Measurements from ENCODE around the gene OPTN.
"Not testable (repeated sequence)": the region's sequence is repeated elsewhere in the genome, so short reads cannot be mapped to it uniquely, and the experiment has no call there.

The OPTN gene

DNA sequence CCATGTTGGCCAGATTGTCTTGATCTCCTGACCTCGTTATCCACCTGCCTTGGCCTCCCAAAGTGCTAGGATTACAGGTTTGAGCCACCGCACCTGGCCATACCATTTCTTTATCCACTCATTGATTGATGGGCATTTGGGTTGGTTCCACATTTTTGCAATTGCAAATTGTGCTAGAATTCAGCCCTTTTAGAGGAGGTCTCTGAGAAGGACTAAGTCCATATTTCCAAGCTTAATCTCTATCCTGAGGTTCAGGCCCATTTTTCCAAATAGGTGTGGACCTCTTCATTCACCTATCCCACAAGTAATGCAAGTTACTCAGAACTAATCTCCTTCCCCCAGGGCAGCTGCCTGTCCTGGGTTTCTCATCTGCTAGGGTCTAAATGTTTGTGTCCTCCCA is 9.7 kb upstream of the OPTN start:
- DNase-seq (ENCODE audit: low read depth): no peak

DNA sequence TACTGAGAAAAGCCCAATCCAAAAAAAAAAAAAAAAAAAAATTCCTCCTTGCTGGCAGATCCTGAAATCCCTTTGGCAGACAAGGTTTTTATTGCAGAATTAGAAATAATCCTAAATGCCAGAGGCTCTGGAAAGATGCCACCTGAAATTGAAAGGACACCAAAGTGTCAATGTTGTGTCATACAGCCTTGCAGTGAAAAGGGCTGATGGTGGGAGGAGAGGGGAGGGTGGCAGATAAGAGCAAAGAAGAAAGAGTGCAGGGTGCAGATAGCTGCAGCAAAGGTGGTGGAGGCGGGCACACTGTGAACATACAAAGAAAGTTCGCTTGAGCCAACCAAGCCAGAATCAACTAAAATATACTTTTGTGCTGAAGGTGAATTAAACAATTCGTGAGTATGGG is 8.2 kb upstream of the OPTN start:
- no peak for DNase-seq (ENCODE audit: low read depth)

DNA sequence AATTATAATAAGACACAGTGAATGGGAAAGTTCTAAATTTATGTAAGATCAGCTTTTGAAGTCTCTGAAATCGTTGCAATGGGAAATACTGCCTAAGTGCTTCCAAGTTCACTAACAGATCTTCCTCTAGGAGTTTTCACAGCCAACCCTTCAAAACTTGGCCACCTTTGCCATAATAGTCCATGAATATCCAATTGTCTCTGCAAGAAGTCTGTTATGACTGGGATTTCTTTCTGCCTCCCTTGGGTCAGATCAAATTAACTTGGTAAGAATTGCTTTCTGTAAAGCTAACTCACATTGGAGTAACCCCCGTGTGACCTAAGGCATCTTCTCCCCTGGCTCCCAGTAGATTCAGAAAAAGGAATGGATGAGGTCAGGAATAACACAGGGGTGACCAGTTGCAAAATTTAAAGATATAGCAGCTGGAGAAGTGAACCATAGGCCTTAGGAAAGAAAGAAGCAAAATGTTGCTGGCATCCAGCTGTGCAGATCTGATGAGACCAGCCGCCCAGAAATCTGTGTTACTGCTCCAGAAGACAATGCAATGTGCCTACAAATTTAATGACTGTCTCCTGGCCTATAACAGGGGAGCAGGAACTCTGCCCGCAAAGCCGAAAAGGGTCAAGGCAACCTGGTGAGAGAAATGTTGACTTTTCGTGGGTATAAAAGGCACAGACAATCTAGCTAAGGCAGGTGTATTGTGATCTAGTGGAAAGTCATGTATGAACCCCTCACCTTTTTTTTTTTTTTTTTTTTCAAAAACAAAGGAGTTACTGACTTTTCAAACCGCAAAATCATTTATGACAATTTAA is 7.5 kb upstream of the OPTN start:
- DNase-seq (ENCODE audit: low read depth): no peak

DNA sequence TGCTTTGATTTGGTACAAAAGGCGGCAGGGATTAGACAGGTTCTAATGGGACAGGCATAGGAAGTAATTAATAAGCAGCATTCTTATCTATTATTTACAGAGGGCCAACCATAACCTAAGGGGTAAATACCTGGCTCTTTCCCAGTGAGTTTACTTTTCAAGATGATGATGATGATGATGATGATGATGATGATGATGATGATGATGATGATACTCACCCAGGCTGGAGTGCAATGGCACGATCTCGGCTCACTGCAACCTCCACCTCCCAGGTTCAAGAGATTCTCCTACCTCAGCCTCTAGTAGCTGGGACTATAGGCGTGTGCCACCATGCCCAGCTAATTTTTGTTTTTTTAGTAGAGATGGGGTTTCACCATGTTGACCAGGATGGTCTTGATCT is 5.9 kb upstream of the OPTN start:
- not testable (repeated sequence) for DNase-seq (ENCODE audit: low read depth)

DNA sequence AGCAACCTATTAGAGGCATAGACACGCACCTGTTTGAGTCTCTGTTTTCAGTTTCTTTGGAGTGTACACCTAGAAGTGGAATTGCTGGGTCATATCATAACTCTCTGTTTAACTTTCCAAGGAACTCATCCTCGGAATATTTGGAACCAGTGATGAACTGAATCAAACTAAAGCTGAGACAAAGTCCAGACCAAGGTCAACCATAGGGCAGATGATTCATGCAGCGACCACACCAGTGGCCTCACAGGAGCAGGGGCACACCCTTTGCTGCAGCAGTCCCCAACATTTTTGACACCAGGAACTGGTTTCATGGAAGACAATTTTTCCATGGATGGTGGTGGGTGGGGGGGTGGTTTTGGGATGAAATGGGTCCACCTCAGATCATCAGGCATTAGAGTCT is 4.9 kb upstream of the OPTN start:
- no peak for DNase-seq (ENCODE audit: low read depth)

DNA sequence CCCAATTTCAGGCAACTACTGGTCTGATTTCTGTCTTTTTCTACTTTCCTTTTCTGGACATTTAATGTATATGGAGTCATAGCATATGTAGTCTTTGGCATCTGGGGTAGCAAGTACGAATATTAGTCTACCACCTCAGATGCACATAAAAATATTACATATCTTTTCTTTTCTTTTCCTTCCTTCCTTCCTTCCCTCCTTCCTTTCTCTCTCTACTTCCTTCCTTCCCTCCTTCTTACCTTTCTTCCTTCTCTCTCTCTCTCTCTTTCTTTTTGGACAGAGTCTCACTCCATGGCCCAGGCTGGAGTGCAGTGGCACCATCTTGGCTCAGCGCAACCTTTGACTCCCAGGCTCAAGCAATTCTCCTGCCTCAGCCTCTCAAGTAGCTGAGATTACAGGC is 4.0 kb upstream of the OPTN start:
- DNase-seq (ENCODE audit: low read depth): no peak

DNA sequence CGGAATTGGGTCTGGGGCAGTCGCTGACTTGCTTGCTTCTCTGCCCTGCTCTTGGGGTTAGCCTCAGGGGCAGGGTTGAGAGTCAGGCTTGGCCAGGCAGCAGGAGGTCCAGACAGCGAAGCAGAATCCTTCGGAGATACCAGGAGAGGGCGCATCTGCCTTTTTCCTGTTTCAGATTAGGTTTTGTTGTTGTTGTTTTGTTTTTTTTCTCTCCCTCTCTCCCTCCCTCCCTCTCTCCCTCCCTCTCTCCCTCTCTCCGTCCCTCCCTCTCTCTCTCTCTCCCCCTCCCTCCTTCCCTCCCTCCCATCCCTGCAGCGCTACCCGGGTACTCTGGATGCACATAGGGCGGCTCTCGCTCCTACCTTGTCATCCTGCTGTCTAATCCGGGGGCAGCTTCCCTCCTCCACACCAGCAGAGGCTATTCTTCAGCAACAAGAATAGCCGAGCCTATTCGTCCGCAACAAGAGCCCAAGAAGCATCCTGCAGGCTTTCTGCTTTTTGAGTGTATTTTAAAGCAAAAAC is 758 bp upstream of the OPTN start:
- no peak for DNase-seq (ENCODE audit: low read depth)

DNA sequence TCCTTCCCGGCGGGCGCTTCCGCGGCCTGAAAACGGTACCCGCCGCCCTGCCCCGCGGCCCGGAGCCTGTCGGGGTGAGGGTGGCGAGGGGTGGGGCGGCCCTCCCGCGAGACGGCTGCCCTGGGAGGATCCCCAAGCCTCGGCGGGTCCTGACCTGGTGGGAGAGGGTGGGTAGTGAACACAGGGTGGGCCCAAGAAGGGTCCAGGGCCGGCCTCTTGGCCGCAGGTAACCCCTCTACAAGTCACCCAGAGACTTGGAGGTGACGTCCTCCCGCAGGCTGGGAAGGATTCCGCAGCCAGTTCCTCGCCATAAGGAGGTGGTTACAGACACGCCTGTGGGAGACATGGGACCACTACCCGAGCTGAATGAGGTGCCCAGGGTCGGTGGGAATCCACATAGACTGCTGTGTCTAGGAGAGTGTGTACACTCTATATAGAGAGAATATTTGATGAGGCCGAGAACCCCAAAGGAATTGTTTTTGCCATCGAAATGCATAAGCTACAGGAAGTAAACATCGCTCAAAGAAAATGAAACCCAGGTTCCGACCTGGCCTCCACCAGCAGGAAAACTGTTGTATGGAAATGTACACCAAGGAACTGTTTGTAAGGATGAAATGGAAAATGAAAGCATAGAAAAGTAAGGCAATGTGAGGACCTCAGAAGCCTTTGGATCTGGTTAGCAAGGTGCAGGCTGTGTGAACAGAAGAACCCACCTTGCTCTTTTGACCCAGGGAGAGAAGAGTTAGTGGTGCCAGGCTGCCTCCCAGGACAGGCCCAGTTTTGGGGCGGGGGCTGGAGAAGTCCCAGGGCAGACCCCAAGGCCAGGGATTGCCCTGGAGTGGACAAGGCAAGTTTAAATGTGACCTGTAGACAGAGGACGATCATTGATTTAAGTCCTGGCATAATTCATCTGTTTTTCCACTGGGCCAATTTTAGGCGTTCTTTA is 659 bp downstream of the OPTN start:
- DNase-seq (ENCODE audit: low read depth): no peak

DNA sequence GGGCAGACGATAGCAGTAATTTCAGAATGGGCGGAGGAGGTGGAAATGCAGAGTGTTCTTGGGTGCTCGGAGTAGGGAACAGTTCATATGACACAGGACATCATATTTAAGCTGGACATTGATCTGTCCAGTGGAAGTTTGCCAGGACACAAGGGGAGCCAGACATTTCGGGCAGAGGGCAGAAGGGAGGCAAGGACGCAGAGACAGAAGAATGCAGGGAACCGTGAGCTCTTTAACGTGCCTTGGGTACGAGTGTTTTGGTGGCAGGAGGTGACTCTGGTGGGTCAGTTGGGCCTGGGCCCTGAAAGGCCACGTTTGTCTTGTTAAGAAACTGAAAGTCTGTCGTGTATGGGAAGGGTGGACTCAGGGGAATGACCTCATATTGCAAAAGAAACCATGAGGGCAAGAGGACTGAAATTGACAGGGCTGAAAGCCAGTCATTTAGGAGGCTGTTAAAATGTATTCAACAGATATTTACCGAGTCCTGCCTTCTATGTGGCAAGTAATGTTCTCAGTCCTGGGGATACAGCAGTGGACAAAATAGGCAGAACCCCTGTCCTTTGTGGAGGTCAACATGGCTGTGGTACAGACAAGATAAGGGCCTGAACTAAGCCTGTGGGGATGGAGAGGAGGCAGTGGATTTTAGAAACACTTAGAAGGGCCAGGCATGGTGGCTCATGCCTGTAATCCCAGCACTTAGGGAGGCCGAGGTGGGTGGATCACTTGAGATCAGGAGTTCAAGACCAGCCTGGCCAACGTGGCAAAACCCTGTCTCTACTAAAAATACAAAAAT is 2.2 kb downstream of the OPTN start:
- no peak for DNase-seq (ENCODE audit: low read depth)

DNA sequence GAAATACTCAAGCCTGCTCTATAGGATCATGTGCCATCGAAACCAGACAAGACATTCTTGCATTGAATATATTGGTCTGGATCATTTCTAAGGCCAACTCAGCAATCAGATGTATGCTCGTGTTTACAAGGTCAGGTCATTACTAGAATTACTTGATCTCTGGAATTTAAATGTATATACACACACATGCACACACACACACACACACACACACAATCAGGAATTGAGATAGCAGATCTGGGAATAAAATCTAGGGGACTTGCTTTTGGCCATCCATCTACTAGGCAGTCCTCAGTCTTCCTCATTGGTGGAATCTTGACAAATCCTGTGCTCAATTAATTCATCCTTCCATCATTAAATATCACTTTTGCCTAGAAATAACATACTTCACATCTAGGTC is 3.6 kb downstream of the OPTN start:
- DNase-seq (ENCODE audit: low read depth): no peak

DNA sequence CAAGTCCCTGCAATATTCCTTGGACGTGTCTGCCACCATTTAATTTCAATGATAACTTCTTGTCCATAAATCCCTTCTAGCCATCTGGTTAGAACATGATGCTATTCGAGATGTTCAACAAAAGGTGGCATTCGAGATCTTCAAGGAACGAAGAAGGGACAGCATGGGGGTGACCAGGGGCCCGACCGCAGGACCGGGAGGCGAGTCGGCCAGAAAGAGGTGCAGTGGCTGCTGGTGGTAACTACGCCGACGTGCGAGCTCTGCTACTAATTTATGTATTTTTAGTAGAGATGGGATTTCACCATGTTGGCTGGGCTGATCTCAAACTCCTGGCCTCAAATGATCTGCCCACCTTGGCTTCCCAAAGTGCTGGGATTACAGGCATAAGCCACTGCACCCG is 4.7 kb downstream of the OPTN start:
- DNase-seq (ENCODE audit: low read depth): no peak

DNA sequence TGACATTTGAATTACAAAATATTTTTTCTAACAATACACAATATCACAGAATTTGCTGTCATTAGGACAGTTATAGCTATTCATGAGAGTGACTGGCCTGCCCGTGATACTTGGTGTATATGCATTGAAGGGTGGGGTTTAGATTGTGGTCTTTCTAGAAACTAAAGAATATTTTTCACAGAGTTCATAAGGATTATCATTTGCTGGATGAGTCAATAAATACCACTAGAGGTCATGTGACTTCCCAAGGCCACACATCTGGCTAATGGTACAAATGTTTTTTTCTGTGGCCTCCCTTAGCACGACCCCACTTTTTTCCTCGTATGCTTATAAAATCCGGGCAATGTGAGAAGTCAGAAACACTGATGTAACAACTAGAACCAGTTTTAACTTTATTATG is 5.2 kb downstream of the OPTN start:
- no peak for DNase-seq (ENCODE audit: low read depth)

DNA sequence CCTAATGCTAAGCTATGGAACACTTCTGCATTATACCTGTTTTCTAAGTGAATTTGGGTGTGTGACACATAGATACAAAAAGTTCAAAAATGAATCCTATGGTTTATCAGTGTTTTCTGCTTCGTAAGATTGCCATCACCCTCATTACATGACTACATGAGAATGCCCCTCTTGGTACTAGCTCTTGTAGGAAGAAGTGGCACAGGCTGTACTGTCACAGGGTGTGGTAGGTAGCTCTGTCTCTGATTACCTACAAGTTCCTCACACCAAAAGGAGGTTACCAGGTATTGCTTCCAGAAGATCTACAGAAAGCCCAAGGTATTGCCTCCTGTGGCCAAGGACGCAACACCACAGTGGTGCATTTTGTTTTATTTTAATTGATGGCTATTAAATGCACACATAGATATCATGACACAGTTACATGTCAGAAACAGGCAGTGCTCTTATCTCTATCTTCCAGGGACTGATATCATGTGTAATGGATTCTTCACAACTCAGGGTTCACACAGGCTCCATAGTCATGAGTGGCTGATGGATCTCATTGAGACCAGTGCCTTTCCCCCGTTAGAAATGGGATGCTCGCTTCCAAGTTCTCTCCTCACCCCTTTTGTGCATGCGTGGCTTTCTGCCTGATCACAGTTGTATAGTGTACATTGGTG is 6.6 kb downstream of the OPTN start:
- no peak for DNase-seq (ENCODE audit: low read depth)

DNA sequence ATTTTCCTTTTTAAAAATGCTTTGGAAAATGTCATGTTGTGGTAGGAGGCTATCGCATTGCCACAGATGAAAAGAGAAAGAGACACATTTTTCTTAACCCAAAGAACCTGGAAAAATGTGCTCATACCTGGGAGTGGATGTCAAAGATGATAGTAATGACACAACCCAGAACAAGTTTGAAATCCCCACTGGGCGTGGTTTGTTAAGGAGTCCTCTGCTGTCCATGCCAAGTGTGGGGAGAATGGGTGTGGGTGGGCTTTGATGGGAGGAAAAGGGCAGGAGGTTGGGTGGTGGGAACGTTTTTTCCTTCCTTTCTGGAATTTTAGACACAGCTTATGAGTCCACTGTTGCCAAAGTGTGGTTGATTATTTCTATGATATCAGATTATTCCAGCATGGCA is 10.9 kb downstream of the OPTN start:
- no peak for DNase-seq (ENCODE audit: low read depth)

DNA sequence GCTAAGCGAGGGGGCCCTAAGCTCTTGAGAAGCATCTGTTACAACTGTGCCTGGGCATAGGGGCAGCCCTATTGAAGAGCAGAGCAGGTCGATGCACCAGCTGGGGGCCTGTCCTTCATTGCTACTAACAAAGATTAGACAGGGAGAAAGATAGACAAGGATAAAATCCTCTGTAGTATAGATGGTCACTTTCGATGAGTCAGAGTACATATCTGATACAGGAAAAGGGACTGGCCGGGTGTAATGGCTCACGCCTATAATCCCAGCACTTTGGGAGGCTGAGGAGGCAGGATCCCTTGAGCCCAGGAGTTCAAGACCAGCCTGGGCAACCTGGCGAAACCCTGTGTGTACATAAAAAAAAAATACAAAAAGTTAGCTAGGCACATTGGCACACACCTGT is 13.6 kb downstream of the OPTN start:
- no peak for DNase-seq (ENCODE audit: low read depth)

DNA sequence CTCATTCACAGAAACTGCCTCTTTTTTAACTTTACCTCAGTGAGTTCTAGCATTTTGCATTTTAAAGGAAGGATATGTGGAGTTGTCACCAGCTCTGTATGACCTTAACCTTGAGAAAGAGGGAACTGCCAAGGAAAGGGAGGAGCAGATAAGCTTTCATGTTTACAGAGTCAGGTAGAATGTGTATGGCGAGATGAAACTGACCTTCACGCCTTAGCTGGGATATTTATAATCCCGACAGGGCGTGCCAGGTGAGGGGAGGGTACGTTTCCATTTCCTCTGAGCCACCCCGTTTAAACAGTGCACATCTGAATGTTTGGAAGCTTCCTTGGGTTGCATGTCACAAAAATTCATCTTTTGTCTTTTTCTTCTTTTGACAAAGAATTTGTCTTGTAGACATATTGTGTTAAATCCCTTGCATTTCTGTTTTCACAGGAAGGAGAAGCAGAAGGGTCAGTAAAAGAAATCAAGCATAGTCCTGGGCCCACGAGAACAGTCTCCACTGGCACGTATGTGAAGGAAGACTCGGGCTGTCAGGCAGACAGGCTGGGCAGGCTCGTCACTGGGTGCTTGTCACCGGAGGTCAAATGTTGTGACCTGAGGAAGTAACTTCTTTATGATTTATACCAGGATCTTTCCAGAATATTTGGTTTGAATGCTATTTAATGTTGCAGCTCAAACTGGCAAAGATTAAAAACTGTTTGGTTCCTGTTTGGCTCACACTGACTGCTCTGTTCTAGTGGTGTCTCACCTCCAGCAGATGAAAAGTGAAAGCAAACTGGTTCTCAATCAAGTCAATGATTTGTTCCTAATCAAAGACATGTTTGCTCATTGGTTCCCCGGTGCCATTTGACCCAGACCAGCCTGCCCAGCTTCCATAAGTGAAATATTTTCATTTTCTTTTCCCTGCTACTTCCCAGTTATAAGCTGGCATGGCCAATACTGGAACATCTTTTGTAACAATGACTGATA is 16.2 kb downstream of the OPTN start:
- no peak for DNase-seq (ENCODE audit: low read depth)

DNA sequence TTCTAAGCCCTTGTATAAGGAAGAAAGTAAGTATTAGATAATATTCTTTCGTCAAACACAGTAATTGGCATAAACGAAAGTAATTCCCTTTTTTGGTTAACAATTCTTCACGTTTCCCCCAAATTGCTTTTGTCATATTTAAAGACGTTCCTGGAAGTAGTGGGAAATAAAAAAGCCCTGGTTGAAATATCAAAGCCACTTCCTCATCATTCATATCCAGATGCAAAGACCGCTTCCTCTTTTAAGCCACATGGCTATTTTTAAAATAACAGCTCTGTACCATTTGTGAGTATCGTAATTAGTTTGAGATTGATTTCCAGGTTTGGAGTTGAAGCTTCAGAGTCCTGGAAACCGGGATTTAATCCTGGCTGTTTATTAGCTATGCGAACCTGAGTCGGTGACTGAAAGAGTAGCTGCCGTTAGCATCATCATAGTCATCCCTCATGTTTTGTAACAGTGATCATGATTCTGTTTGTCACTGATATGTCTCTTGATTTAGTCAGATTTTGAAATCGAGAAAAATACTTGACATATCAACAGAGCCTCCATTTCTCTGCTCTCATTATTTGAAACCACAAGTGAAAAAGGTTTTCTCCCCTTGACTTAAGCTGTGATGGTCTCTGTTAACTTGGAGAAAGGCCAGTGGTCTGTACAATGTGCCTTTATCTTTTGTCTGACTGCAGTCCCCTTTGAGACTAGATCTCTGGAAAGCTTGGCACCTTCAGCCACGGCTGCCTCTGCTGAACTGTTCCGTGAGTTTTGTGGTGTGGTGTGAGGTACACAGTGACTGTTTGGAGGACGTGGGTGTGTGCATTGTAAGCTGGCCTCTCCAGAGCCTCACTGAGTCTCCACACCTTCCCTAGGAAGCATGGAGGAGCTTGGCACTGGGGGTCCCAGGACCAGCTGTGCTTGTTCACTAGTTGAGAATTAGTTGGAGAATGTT is 18.1 kb downstream of the OPTN start:
- no peak for DNase-seq (ENCODE audit: low read depth)

DNA sequence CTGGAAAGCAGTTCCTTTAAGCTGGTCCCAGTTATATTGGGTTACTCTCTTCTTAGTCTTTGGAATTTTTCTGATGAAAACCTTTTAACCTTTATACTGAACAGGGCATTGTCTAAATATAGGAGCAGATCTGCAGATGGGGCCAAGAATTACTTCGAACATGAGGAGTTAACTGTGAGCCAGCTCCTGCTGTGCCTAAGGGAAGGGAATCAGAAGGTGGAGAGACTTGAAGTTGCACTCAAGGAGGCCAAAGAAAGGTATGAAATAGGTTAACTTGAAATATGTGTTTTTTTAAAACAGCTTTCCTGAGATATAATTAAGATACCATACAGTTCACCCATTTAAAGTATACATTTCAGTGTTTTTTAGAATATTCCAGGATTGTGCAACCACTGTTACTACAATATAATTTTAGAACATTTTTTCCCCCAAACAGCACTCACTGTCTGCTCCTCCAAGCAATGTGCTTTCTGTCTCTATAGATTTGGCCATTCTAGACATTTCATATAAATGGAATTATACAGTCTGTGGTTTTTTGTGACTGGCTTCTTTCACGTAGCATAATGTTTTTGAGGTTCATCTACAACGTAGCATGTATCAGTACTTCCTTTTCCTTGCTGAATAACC is 18.9 kb downstream of the OPTN start:
- no peak for DNase-seq (ENCODE audit: low read depth)
